Uterus (tissue), 4 donors: ENCODE measurements around the gene FGFR3. TPM values are rescaled to one million over a fixed set of nuclear protein-coding genes. Genes with fewer than 3 reads are reported as not detected.

Experiments
- DNase-seq, 2 donors: peaks; one replicate each; pipeline ENCODE4 v3.0.0-alpha.2; 2019 to 2020
- H3K27ac ChIP-seq, 2 donors: fragments of 200-600 bp; sonication (generic); 1 replicate in 1 of 2; 2 replicates in 1 of 2; pipeline ENCODE4 v1.5.1; 2016 to 2018
- H3K27me3 ChIP-seq, 2 donors: fragments of 200-600 bp; sonication (generic); one replicate each; pipeline ENCODE4 v1.5.1; 2018 to 2019; ENCODE audit warnings: control low read depth in 1 of 2
- H3K36me3 ChIP-seq, 2 donors: fragments of 200-600 bp; sonication (generic); one replicate each; pipeline ENCODE4 v1.5.1; 2019; ENCODE audit warnings: control low read depth in 1 of 2
- H3K4me1 ChIP-seq, 2 donors: fragments of 200-600 bp; sonication (generic); one replicate each; pipeline ENCODE4 v1.5.1; 2018 to 2019; ENCODE audit warnings: control low read depth in 1 of 2
- H3K4me3 ChIP-seq, 2 donors: fragments of 200-600 bp; sonication (generic); 1 replicate in 1 of 2; 2 replicates in 1 of 2; pipeline ENCODE4 v1.5.1; 2018 to 2019; ENCODE audit warnings: mild to moderate bottlenecking in 1 of 2
- H3K9me3 ChIP-seq, 2 donors: fragments of 200-600 bp; sonication (generic); one replicate each; pipeline ENCODE4 v1.5.1; 2019; ENCODE audit warnings: control low read depth in 1 of 2
- POLR2A ChIP-seq, 2 donors: fragments of 450-650 bp; IDR thresholded peaks; one replicate each; pipeline ENCODE4 v1.6.1; 2016; ENCODE audit warnings: antibody characterized with exemption in 2 of 2, mild to moderate bottlenecking in 1 of 2, moderate library complexity in 1 of 2
- intact Hi-C: fragments of 100-400 bp; cut with DNase I; formaldehyde crosslinking; loops from one replicate; pipeline ENCODE4 v1.15.1; 2023; ENCODE audit warnings: low total_unique reads
- total RNA-seq, 4 donors: library from RNA; depleted of rRNA in 3 of 4; stranded (reverse); fragments of >200 nt in 3 of 4; gene quantifications; one replicate each; pipeline versions ENCODE4 v1.1.0 to v1.2.4, GENCODE V29; 2014 to 2023
- TF ChIP-seq, protein P1 (sequence below), 4 experiments: fragments of 200-600 bp in 2 of 4; fragments of 450-650 bp in 2 of 4; sonication (generic) in 2 of 4; IDR thresholded peaks; one replicate each; pipeline ENCODE4 v1.5.1; 2016 to 2019; ENCODE audit warnings: antibody characterized with exemption in 4 of 4, mild to moderate bottlenecking in 2 of 4, moderate library complexity in 1 of 4
- donor health status: DM: yes; HTN: yes; CAD: no.

The FGFR3 gene
- total RNA-seq, 4 donors from 2014 or later = 0.29 to 6.4 (median 4.3) TPM

DNA sequence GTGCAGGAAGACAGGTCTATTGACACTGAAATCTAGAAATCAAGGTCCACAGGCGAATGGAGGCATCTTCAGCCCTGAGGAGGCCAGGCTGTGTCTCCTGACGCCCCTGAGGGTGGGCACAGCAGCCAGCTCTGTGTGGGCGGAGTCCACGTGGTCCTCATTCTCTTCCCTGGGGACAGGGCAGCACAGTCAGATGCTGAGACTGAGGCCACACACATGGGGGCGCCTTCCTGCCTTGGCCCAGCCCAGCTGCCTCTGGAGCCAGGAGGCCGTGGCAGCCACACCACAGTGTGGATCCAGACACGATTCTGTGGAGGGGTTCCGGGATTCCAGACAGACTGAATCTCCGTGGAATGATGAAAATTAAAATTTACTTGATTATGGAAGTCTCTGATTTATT is 20.8 kb downstream of the FGFR3 start:
- Histone ChIP-seq H3K27me3 (no peaks in the 10 kb centered on the region), H3K9me3 (no peaks in the 10 kb centered on the region), H3K4me3 (no peak overlapping the region), H3K36me3 (no peaks in the 10 kb centered on the region), H3K27ac (no peak overlapping the region), H3K4me1 (no peaks in the 10 kb centered on the region)
- no peak for DNase-seq
- TF ChIP-seq POLR2A (IDR thresholded peaks at IDR 0.05) = no peak
- TF ChIP-seq, protein P1, sequence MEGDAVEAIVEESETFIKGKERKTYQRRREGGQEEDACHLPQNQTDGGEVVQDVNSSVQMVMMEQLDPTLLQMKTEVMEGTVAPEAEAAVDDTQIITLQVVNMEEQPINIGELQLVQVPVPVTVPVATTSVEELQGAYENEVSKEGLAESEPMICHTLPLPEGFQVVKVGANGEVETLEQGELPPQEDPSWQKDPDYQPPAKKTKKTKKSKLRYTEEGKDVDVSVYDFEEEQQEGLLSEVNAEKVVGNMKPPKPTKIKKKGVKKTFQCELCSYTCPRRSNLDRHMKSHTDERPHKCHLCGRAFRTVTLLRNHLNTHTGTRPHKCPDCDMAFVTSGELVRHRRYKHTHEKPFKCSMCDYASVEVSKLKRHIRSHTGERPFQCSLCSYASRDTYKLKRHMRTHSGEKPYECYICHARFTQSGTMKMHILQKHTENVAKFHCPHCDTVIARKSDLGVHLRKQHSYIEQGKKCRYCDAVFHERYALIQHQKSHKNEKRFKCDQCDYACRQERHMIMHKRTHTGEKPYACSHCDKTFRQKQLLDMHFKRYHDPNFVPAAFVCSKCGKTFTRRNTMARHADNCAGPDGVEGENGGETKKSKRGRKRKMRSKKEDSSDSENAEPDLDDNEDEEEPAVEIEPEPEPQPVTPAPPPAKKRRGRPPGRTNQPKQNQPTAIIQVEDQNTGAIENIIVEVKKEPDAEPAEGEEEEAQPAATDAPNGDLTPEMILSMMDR (IDR thresholded peaks at IDR 0.05) = no peak
- intact Hi-C loops = no loop called here

DNA sequence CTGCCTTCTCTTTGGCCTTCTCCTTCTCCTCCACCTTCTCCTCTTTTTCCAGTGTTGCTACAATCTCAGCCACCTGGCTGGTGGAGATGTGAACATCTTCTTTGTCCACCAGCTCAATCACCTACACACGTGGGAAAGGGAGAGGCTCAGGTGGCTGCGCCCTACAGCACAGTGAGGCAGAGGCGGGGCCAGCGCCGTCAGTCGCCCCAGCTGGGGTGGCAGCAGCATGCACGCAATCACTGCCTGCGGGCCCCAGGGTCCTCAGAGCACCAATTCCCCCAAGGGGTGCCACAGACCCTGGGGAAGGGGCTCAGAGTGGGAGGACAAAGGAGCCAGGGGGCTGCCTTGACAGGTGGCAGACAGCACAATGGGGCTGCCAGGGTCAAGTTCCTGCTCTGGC is 21.4 kb downstream of the FGFR3 start:
- TF ChIP-seq, protein P1 (IDR thresholded peaks at IDR 0.05) = no peak
- no peak for TF ChIP-seq POLR2A (IDR thresholded peaks at IDR 0.05)
- H3K27me3 ChIP-seq = no peaks in the 10 kb centered on the region
- no peak overlapping the region for H3K27ac ChIP-seq
- DNase-seq = no peak
- intact Hi-C loops = no loop called here
- H3K36me3 ChIP-seq = no peaks in the 10 kb centered on the region
- no peak overlapping the region for H3K4me3 ChIP-seq
- no peaks in the 10 kb centered on the region for H3K9me3 ChIP-seq
- no peaks in the 10 kb centered on the region for H3K4me1 ChIP-seq

DNA sequence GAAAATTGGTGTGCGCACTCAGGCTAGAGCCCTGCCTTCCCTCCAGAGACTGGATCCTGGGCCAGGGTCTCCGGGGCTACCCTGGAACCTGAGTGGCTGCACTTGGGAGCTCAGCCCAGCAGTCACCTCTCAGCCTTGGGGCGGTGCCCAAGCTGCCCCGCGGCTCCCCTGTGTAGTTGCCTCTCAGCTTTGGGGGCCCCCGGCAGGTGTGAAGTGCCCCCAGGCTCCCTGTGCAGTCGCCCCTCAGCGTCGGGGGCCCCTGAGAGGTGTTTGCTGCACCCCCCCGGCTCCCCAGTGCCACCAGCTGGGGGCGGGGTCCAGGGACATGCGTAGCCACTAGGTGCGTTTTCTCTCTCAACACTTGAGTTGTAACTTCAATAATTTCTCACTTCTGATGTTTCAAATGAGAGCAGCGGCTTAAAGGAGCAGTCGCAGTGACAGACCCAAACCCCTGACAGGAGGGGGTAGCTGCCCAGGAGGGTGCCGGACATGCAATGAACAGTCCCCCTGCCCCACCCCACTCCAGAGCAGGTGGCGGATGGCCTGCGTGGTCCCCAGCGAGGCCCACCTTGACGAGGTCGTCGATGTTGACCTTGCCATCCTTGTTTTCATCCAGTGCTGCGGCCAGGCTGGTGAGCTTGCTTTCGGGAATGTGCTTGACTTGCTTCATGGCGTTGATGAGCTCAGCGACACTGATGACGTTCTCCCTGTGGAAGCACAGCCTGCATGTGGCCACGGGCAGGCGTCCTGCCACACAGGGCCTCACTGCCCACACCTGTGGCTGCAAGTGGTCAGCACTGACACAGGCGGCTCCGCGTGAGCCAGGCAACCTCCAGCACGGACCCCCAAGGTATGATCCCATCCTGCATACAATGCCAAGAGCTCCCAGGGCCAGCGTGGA is 22.3 kb downstream of the FGFR3 start:
- TF ChIP-seq, protein P1 (IDR thresholded peaks at IDR 0.05) = no peak
- no peak for TF ChIP-seq POLR2A (IDR thresholded peaks at IDR 0.05)
- H3K9me3 ChIP-seq = no peaks in the 10 kb centered on the region
- H3K27me3 ChIP-seq = no peaks in the 10 kb centered on the region
- DNase-seq = no peak
- intact Hi-C loops = no loop called here
- no peaks in the 10 kb centered on the region for H3K36me3 ChIP-seq
- no peak overlapping the region for H3K27ac ChIP-seq
- H3K4me1 ChIP-seq = no peaks in the 10 kb centered on the region
- no peak overlapping the region for H3K4me3 ChIP-seq

DNA sequence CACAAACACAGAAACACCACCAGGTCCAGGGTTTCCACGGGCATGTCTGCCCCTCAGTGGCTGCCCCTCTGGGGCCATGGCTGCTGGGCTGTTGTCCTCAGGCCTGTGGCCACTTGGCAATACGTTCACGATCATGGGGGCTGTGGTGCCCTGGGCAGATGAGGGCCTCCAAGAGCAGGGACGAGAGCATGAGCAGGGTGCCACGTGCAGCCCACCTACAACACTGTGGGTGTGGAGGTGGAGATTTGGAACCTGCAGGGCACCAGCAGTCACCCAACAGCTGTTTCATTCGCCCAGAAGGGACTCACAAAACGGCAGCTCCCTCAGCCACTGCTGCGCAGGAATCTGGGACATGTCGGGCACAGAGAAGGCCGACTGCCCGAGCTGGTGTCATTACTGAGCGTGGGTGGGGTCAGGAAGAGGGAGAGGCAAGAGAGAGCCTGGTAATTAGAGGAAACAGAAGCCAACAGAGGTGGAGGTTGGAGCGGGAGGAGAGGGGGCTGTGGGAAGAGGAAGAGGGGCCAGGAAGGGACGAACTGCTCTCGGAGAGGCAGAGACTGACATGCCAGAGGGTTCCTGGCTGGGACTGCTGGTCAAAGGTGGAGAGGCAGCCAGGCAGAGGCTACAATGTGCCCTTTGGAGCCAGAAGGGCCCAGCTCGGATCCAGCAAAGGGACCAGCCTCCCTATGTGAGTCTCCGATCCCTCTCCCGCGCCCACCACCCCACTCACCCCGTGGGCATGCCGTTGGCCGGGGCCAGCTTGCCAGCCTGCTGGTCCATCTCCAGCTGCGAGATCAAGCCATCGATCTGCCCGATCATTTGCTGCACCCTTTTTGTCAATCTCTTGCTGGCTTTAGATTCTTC is 23.1 kb downstream of the FGFR3 start:
- no peak for DNase-seq
- Histone ChIP-seq H3K9me3 (no peaks in the 10 kb centered on the region), H3K4me3 (no peak overlapping the region), H3K4me1 (no peaks in the 10 kb centered on the region), H3K27ac (no peak overlapping the region), H3K27me3 (no peaks in the 10 kb centered on the region), H3K36me3 (no peaks in the 10 kb centered on the region)
- intact Hi-C loops = no loop called here
- TF ChIP-seq, protein P1 (IDR thresholded peaks at IDR 0.05) = no peak
- TF ChIP-seq POLR2A (IDR thresholded peaks at IDR 0.05) = no peak

DNA sequence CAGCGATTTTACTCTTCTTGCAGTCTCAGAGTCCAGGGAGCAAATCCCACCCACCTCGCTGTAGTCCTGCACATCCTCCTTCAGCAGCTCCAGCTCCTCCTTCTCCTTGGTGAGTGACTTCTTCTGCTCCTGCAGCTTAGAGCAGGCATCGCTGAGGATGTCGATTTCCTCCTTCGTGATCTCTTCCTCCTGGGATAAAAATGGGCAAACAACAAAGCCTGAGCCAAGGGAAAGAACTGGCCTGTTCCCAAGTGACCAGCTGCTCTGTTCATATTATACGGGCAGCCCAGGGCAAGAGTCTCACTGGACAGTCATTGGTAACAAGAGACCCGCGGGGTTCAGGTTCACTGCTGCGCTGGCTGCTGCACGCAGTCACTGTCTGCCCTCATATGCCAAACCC is 26.2 kb downstream of the FGFR3 start:
- Histone ChIP-seq H3K4me3 (no peak overlapping the region), H3K36me3 (no peaks in the 10 kb centered on the region), H3K27me3 (no peaks in the 10 kb centered on the region), H3K27ac (no peak overlapping the region), H3K4me1 (no peaks in the 10 kb centered on the region), H3K9me3 (no peaks in the 10 kb centered on the region)
- TF ChIP-seq POLR2A (IDR thresholded peaks at IDR 0.05) = no peak
- TF ChIP-seq, protein P1 (IDR thresholded peaks at IDR 0.05) = no peak
- intact Hi-C loops = no loop called here
- no peak for DNase-seq
